Thyroid gland (tissue), 4 donors: Measurements from ENCODE around the gene USP6NL. TPM values are rescaled to one million over a fixed set of nuclear protein-coding genes. Genes with fewer than 3 reads are reported as not detected.
"Not testable (repeated sequence)": the region's sequence is repeated elsewhere in the genome, so short reads cannot be mapped to it uniquely, and the experiment has no call there.

Source experiments
- DNase-seq, 2 donors: peaks; one replicate each; pipeline ENCODE4 v3.0.0-alpha.2; 2019
- H3K27ac ChIP-seq, 3 donors: fragments of 200-600 bp; sonication (generic); 1 replicate in 2 of 3; 2 replicates in 1 of 3; pipeline ENCODE4 v1.5.1; 2016 to 2019; ENCODE audit warnings: mild to moderate bottlenecking in 1 of 3, moderate library complexity in 1 of 3
- H3K27me3 ChIP-seq: fragments of 200-600 bp; sonication (generic); one replicate; pipeline ENCODE4 v1.5.1; 2019
- H3K36me3 ChIP-seq, 2 donors: fragments of 200-600 bp; sonication (generic); one replicate each; pipeline ENCODE4 v1.5.1; 2016 to 2019
- H3K4me1 ChIP-seq, 2 donors: fragments of 200-600 bp; sonication (generic); one replicate each; pipeline ENCODE4 v1.5.1; 2017 to 2019
- H3K4me3 ChIP-seq, 3 donors: fragments of 200-600 bp; sonication (generic); replicated peaks in 1 of 3; 1 replicate in 2 of 3; 2 replicates in 1 of 3; pipeline ENCODE4 v1.5.1; 2016; ENCODE audit warnings: mild to moderate bottlenecking in 1 of 3
- H3K9me3 ChIP-seq: fragments of 200-600 bp; sonication (generic); one replicate; pipeline ENCODE4 v1.5.1; 2017
- CTCF ChIP-seq, 6 experiments: fragments of 200-600 bp in 3 of 6; fragments of 450-650 bp in 3 of 6; sonication (generic) in 3 of 6; IDR thresholded peaks; one replicate each; pipeline ENCODE4 v1.5.1; 2016 to 2019; ENCODE audit warnings: antibody characterized with exemption in 6 of 6, mild to moderate bottlenecking in 2 of 6, inconsistent platforms in 1 of 6, moderate library complexity in 1 of 6
- POLR2A ChIP-seq, 2 donors: fragments of 450-650 bp; IDR thresholded peaks; one replicate each; pipeline ENCODE4 v1.6.1; 2017; ENCODE audit warnings: antibody characterized with exemption in 2 of 2, mild to moderate bottlenecking in 2 of 2, moderate library complexity in 1 of 2
- WGBS, 2 donors: methylation state at CpG; one replicate each; pipeline ENCODE4 v1.1.5; 2017; 5-methylcytosine and 5-hydroxymethylcytosine counted together
- intact Hi-C: fragments of 100-400 bp; cut with DNase I; formaldehyde crosslinking; loops from one replicate; pipeline ENCODE4 v1.15.1; 2023
- total RNA-seq, 4 donors: library from RNA; depleted of rRNA; stranded (reverse); fragments of >200 nt; gene quantifications; one replicate each; pipeline ENCODE4 v1.2.3, GENCODE V29; 2016

USP6NL gene
- total RNA-seq, 4 donors from 2014 or later = 16.7 to 24.3 (median 17.8) TPM

- H3K9me3 ChIP-seq, H3K36me3 ChIP-seq, H3K4me1 ChIP-seq, H3K27ac ChIP-seq, H3K27me3 ChIP-seq, H3K4me3 ChIP-seq, intact Hi-C loops: not testable (repeated sequence)
- peak in 3 of 6 experiments; percentile 5 to 45 (median 42) for TF ChIP-seq CTCF (IDR thresholded peaks at IDR 0.05)
- peak; percentile 50 to 57 for DNase-seq
- WGBS, 2 donors = 59 to 65% methylated on average over 12 of the region's 13 CpGs
These were observed 116.5 kb downstream of the USP6NL start for GRCh38 chr10:11494923-11495322.

DNA sequence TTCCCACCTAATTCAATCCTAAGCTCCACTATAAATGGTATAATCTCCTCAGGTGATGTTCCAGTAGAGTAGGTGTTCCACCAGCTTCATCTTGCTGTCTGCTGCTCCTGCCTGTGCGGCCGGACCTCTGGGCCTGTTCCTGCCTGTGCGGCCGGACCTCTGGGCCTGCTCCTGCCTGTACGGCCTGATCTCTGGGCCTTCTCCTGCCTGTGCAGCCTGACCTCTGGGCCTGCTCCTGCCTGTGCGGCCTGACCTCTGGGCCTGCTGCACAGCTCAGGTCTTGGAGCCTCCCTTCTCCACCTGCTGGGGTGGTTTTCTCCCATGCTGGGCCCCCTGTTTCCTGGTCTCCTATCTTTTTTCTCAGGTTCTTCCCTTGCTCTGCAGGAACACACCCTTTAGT is 117.8 kb downstream of the USP6NL start:
- Histone ChIP-seq H3K27ac (no peak overlapping the region), H3K36me3 (peaks cover 0 to 8% of the 10 kb centered on the region in 2 donors), H3K9me3 (no peaks in the 10 kb centered on the region), H3K27me3 (no peaks in the 10 kb centered on the region), H3K4me3 (no peak overlapping the region), H3K4me1 (no peaks in the 10 kb centered on the region)
- 95 to 98% methylated on average over 6 of the region's 6 CpGs for WGBS, 2 donors
- DNase-seq = no peak
- intact Hi-C loops = no loop called here
- no peak for TF ChIP-seq CTCF (IDR thresholded peaks at IDR 0.05)
- TF ChIP-seq POLR2A (IDR thresholded peaks at IDR 0.05) = no peak

DNA sequence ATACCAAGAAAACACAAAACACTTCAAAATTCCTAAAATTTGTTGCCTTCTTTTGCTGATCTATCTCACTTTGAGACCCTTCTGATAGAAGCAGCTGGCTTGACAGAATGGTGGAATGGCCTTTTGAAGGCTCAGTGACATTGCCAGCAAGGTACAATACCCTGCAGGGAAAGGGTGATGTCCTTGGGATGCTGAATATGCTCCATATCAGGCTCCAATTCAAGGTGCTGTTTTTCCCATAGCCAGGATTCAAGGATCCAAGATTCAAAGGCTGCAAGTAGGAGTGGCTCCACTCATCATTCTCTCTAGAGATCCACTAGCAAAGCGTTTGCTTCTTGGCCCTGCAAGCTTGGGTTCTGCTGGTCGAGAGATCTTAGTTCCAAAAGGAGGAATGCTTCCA is 120.4 kb downstream of the USP6NL start:
- no peak overlapping the region for H3K4me3 ChIP-seq
- no peak for TF ChIP-seq CTCF (IDR thresholded peaks at IDR 0.05)
- TF ChIP-seq POLR2A (IDR thresholded peaks at IDR 0.05) = no peak
- no peaks in the 10 kb centered on the region for H3K27me3 ChIP-seq
- no peaks in the 10 kb centered on the region for H3K9me3 ChIP-seq
- H3K36me3 ChIP-seq = peaks cover 0 to 8% of the 10 kb centered on the region in 2 donors
- DNase-seq = no peak
- intact Hi-C loops = no loop called here
- WGBS, 2 donors = 73 to 76% methylated on average over 2 of the region's 2 CpGs
- H3K27ac ChIP-seq = no peak overlapping the region
- H3K4me1 ChIP-seq = no peaks in the 10 kb centered on the region

GRCh38 chr10:11489591-11489990 is 121.9 kb downstream of the USP6NL start:
- intact Hi-C loops = no loop called here
- 95 to 98% methylated on average over 2 of the region's 2 CpGs for WGBS, 2 donors
- Histone ChIP-seq H3K27ac (no peak overlapping the region), H3K9me3 (no peaks in the 10 kb centered on the region), H3K4me1 (no peaks in the 10 kb centered on the region), H3K36me3 (peaks cover 0 to 8% of the 10 kb centered on the region in 2 donors), H3K4me3 (no peak overlapping the region), H3K27me3 (no peaks in the 10 kb centered on the region)
- DNase-seq = no peak
- TF ChIP-seq CTCF (IDR thresholded peaks at IDR 0.05) (no peak), POLR2A (IDR thresholded peaks at IDR 0.05) (no peak)

GRCh38 chr10:11488126-11488525 is 123.3 kb downstream of the USP6NL start:
- Histone ChIP-seq H3K4me1 (no peaks in the 10 kb centered on the region), H3K27me3 (no peaks in the 10 kb centered on the region), H3K4me3 (no peak overlapping the region), H3K9me3 (no peaks in the 10 kb centered on the region), H3K36me3 (peaks cover 0 to 8% of the 10 kb centered on the region in 2 donors), H3K27ac (no peak overlapping the region)
- 88 to 90% methylated on average over 4 of the region's 4 CpGs for WGBS, 2 donors
- no peak for TF ChIP-seq POLR2A (IDR thresholded peaks at IDR 0.05)
- TF ChIP-seq CTCF (IDR thresholded peaks at IDR 0.05) = no peak
- DNase-seq = peak; percentile 18 to 39
- intact Hi-C loops = no loop called here
